Measurements from ENCODE around the gene KIAA1671. TPM values are rescaled to one million over a fixed set of nuclear protein-coding genes. Genes with fewer than 3 reads are reported as not detected.

KIAA1671 gene
- polyA plus RNA-seq, 1 of the 3 experiments (the other 2 are of a cell fraction): 7.4 TPM

GRCh38 chr22:25060522-25061071, 108.1 kb downstream of the KIAA1671 start:
- WGBS (ENCODE audit: low lambda C conversion rate): 87% methylated on average over 10 of the region's 10 CpGs
- no peaks in the 10 kb centered on the region for H3K27me3 ChIP-seq (ENCODE audit: insufficient read depth)

DNA sequence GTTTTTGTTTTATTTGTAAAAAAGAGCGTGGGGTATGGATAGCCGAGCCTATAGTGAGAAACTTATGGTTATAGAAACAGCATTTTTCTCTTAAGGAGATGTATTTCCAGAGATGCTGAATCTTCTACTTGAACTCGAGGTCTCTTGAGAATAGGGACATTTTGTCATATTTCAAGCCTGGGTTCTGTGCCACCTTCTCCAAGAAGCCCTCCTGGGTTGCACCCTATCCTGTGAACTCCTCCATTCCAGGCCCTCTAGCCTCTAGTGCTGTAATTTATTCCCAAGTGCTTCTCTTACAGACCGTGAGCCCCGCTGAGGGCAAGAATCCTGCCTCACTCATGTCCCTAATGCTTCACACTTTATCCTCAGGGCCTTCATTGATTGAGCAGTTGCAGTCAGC, 108.6 kb downstream of the KIAA1671 start:
- WGBS (ENCODE audit: low lambda C conversion rate): 92% methylated on average over 5 of the region's 5 CpGs
- no peak for TF ChIP-seq ELF1 (IDR thresholded peaks at IDR 0.05)
- TF ChIP-seq, protein P1, sequence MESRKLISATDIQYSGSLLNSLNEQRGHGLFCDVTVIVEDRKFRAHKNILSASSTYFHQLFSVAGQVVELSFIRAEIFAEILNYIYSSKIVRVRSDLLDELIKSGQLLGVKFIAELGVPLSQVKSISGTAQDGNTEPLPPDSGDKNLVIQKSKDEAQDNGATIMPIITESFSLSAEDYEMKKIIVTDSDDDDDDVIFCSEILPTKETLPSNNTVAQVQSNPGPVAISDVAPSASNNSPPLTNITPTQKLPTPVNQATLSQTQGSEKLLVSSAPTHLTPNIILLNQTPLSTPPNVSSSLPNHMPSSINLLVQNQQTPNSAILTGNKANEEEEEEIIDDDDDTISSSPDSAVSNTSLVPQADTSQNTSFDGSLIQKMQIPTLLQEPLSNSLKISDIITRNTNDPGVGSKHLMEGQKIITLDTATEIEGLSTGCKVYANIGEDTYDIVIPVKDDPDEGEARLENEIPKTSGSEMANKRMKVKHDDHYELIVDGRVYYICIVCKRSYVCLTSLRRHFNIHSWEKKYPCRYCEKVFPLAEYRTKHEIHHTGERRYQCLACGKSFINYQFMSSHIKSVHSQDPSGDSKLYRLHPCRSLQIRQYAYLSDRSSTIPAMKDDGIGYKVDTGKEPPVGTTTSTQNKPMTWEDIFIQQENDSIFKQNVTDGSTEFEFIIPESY (IDR thresholded peaks at IDR 0.05; ENCODE audit: borderline replicate concordance, low read depth): no peak
- no peak for TF ChIP-seq NRF1 (IDR thresholded peaks at IDR 0.05; ENCODE audit: low read depth, low read length)
- TF ChIP-seq, protein P2, sequence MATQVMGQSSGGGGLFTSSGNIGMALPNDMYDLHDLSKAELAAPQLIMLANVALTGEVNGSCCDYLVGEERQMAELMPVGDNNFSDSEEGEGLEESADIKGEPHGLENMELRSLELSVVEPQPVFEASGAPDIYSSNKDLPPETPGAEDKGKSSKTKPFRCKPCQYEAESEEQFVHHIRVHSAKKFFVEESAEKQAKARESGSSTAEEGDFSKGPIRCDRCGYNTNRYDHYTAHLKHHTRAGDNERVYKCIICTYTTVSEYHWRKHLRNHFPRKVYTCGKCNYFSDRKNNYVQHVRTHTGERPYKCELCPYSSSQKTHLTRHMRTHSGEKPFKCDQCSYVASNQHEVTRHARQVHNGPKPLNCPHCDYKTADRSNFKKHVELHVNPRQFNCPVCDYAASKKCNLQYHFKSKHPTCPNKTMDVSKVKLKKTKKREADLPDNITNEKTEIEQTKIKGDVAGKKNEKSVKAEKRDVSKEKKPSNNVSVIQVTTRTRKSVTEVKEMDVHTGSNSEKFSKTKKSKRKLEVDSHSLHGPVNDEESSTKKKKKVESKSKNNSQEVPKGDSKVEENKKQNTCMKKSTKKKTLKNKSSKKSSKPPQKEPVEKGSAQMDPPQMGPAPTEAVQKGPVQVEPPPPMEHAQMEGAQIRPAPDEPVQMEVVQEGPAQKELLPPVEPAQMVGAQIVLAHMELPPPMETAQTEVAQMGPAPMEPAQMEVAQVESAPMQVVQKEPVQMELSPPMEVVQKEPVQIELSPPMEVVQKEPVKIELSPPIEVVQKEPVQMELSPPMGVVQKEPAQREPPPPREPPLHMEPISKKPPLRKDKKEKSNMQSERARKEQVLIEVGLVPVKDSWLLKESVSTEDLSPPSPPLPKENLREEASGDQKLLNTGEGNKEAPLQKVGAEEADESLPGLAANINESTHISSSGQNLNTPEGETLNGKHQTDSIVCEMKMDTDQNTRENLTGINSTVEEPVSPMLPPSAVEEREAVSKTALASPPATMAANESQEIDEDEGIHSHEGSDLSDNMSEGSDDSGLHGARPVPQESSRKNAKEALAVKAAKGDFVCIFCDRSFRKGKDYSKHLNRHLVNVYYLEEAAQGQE (IDR thresholded peaks at IDR 0.05; ENCODE audit: low read depth, low read length): no peak
- no peak for TF ChIP-seq GATA2 (CRISPR knock-in tag; IDR thresholded peaks at IDR 0.05)
- TF ChIP-seq SMC3 (IDR thresholded peaks at IDR 0.05; ENCODE audit: low read depth, low read length): no peak
- no peak for TF ChIP-seq POLR2AphosphoS5 (IDR thresholded peaks at IDR 0.05; ENCODE audit: low read depth, low read length)
- no peak for TF ChIP-seq RAD21 (IDR thresholded peaks at IDR 0.05; ENCODE audit: low read length)
- TF ChIP-seq USF1 (IDR thresholded peaks at IDR 0.05; ENCODE audit: borderline replicate concordance, low read depth): no peak
- no peak for TF ChIP-seq RCOR1 (IDR thresholded peaks at IDR 0.05; ENCODE audit: low read length)
- no peaks in the 10 kb centered on the region for H3F3A ChIP-seq (replicated peaks; ENCODE audit: insufficient read depth)
- no peak overlapping the region for H3K9ac ChIP-seq
- H2AFZ ChIP-seq (ENCODE audit: low read depth): no peak overlapping the region
- CTCF ChIA-PET: interaction anchor here (0.5 to 17.2 kb wide), 5 partner anchors 13 to 292 kb away, joined by 3 to 513 read pairs (median 10); partner anchors contain the start of genes KIAA1671 and LHFPL7
- no peak overlapping the region for H3K4me2 ChIP-seq
- H3K9me2 ChIP-seq: no peaks in the 10 kb centered on the region
- no peaks in the 10 kb centered on the region for H3K36me3 ChIP-seq (replicated peaks in 1 of 2; ENCODE audit: control insufficient read depth in 1 of 2, insufficient read depth in 2 of 2, low read length in 1 of 2)
- no peaks in the 10 kb centered on the region for H3K27me3 ChIP-seq (ENCODE audit: insufficient read depth)
- H3K9me3 ChIP-seq: no peaks in the 10 kb centered on the region
- peak overlapping the region in 1 of 2 experiments; percentile 24; a peak in 1 of 4 replicates for H3K27ac ChIP-seq (ENCODE audit: low read depth in 2 of 2, low read length in 1 of 2)
- no peak for DNase-seq
- no peaks in the 10 kb centered on the region for H3K79me2 ChIP-seq (ENCODE audit: insufficient read depth)
- H4K20me1 ChIP-seq (ENCODE audit: insufficient read depth): no peaks in the 10 kb centered on the region
- H3K4me1 ChIP-seq (ENCODE audit: control insufficient read depth in 1 of 2, insufficient read depth in 2 of 2, low read depth in 1 of 2, low read length in 1 of 2): peaks cover 0 to 10% of the 10 kb centered on the region in 2 experiments; a peak in 1 of 4 replicates
- no peak overlapping the region for H3K4me3 ChIP-seq (ENCODE audit: low read depth in 2 of 2, low read length in 1 of 2)
- POLR2A ChIA-PET: no interaction called here

More at GRCh38 chr22:25060522-25061071, 108.1 kb downstream of the KIAA1671 start:
- Histone ChIP-seq H3K9me2 (no peaks in the 10 kb centered on the region), H3K9me3 (no peaks in the 10 kb centered on the region), H3K9ac (no peak overlapping the region), H3F3A (replicated peaks; ENCODE audit: insufficient read depth) (no peaks in the 10 kb centered on the region), H3K4me3 (ENCODE audit: low read depth in 2 of 2, low read length in 1 of 2) (no peak overlapping the region), H4K20me1 (ENCODE audit: insufficient read depth) (no peaks in the 10 kb centered on the region), H3K27ac (ENCODE audit: low read depth in 2 of 2, low read length in 1 of 2) (no peak overlapping the region), H3K4me1 (ENCODE audit: control insufficient read depth in 1 of 2, insufficient read depth in 2 of 2, low read depth in 1 of 2, low read length in 1 of 2) (peaks cover 0 to 10% of the 10 kb centered on the region in 2 experiments; a peak in 1 of 4 replicates), H3K79me2 (ENCODE audit: insufficient read depth) (no peaks in the 10 kb centered on the region), H3K36me3 (replicated peaks in 1 of 2; ENCODE audit: control insufficient read depth in 1 of 2, insufficient read depth in 2 of 2, low read length in 1 of 2) (no peaks in the 10 kb centered on the region), H3K4me2 (no peak overlapping the region), H2AFZ (ENCODE audit: low read depth) (no peak overlapping the region)
- POLR2A ChIA-PET: no interaction called here
- TF ChIP-seq NFIC (IDR thresholded peaks at IDR 0.05; ENCODE audit: borderline replicate concordance) (no peak), RAD21 (IDR thresholded peaks at IDR 0.05; ENCODE audit: low read length) (peak; percentile 26; the same call in 1 of the 2 replicates)
- TF ChIP-seq, protein P3, sequence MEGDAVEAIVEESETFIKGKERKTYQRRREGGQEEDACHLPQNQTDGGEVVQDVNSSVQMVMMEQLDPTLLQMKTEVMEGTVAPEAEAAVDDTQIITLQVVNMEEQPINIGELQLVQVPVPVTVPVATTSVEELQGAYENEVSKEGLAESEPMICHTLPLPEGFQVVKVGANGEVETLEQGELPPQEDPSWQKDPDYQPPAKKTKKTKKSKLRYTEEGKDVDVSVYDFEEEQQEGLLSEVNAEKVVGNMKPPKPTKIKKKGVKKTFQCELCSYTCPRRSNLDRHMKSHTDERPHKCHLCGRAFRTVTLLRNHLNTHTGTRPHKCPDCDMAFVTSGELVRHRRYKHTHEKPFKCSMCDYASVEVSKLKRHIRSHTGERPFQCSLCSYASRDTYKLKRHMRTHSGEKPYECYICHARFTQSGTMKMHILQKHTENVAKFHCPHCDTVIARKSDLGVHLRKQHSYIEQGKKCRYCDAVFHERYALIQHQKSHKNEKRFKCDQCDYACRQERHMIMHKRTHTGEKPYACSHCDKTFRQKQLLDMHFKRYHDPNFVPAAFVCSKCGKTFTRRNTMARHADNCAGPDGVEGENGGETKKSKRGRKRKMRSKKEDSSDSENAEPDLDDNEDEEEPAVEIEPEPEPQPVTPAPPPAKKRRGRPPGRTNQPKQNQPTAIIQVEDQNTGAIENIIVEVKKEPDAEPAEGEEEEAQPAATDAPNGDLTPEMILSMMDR (IDR thresholded peaks at IDR 0.05): peak; percentile 28; the same call in 1 of the 2 replicates
- no peak for DNase-seq
- CTCF ChIA-PET: interaction anchor here (0.7 to 17.2 kb wide), 6 partner anchors 11 to 292 kb away, joined by 3 to 513 read pairs (median 7); partner anchors contain the start of genes KIAA1671 and LHFPL7
